Measurements from ENCODE around the gene GRM8.
"Not testable (repeated sequence)": the region's sequence is repeated elsewhere in the genome, so short reads cannot be mapped to it uniquely, and the experiment has no call there.

The GRM8 gene

DNA sequence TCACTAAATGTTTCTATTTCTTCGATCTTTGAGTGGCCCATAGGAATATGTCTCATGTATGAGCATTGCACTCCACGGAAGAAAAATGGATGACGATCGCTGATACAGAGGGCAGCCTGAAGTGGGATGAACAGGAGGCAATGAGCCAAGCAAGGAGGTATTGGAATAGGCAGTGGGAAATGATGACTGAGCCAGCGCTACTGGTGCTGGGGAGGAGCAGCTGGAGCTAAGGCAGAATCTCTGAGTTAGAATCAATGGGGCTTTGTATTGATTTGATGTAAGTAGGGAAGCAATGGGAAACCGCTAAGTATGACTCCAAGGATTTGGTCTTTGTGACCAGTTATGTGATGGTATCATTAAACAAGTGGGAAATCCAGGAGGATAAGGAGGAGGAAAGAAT, 345.1 kb downstream of the GRM8 start:
- FAIRE-seq: not testable (repeated sequence)

DNA sequence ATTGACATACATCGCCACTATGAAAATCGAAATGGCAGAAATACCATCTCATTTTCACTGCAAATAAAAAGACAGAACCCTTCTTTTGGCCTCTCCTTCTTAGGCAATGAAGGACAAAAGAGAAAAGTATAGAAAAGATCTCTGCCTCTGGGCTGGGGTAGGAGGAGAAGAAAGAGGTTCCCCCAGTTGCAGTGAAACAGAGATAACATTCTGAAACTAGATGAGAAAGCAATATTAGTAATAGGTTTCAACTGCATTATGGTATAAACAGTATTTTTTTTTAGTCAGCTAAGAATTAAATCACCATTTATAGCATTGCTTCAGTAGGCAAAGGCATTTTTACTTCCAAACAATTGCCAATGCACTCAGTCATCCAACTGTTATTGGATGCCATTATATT, 347.5 kb downstream of the GRM8 start:
- not testable (repeated sequence) for FAIRE-seq

DNA sequence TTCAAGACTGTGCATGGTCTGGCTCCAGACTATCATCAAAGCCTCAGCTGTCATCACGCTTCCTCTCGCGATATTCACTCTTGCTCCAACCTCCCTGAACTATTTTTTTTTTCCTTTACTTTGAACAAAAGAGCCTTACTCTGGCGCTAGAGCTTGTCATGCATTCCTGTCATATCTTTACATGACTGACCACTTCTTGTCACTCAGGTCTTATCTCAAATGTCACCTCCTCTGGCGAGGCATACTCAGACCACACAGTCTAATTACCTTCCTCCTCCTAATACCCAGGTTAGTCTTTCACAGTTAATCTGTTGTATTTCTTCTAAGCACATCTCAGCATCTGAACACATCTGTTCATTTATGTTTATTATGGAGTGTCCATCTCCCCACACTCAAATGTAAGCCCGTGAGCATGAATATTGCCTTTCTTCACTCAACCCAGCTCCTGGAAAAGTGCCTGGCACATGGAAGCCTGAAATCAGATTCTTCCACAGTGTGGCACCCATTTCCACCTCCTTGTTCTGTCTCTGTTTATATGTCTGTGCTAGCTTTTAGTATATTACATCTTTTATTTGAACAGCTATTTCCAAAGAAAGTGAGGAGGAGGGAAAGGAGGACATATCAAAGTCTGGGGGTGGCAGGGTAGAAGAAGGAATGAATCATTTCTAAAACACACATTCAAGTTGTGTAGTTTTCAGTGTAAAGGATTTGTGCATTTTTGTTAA, 351.5 kb downstream of the GRM8 start:
- not testable (repeated sequence) for FAIRE-seq

DNA sequence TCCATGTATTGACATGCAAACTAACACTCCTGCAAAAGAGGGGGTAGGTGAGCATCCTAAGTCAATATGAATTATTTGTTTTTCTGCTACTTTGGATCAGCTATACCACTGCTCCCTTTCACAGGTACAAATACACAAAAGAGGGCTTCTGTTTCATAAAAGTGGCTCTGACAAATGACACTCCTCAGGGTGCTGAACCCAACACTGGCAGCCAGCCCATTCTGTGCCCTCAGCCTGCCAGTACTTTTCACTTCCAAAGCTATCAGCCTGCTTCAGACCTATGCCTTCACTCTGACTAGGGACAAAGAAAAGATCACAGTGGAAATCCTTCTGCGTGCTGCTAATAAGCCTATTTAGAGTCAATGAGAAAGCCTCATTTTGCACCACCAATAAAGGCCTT, 364.8 kb downstream of the GRM8 start:
- not testable (repeated sequence) for FAIRE-seq

DNA sequence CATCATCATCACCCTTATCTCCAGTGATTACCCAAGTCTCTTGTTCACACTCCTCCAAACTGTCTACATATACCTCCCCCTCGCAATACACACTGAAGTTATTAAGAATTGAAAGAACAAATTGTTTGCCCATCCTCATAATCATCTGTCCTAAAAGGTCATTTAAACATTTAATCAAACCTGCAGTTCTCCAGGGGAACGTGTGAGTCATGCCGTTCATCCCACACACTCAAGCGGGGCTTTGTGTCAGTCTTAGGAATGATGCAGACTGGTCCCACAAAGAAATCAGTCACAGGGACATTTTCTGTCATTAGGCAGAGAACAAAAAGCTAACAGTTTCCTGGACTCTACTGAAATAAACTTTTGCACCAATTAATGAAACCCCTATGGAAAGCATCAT, 365.2 kb downstream of the GRM8 start:
- not testable (repeated sequence) for FAIRE-seq

DNA sequence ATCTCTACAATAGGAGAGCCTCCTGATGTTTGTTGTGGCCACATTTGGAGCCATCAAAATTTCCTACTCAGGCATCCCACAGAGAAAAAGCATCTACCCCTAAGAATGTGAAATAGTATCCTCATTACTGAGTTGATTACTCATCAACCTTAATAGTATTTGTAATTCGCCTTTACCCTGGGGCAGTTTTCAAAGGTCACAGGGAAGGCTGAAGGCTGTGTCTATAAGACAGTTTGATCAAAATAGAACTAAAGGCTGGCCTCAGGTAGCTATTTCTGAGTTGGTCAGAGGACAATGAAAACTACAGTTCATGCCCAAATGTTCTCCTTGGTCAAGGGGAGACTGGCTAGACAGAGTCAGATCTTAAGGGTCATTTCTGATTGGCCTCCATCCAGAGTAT, 370.0 kb downstream of the GRM8 start:
- FAIRE-seq: not testable (repeated sequence)

DNA sequence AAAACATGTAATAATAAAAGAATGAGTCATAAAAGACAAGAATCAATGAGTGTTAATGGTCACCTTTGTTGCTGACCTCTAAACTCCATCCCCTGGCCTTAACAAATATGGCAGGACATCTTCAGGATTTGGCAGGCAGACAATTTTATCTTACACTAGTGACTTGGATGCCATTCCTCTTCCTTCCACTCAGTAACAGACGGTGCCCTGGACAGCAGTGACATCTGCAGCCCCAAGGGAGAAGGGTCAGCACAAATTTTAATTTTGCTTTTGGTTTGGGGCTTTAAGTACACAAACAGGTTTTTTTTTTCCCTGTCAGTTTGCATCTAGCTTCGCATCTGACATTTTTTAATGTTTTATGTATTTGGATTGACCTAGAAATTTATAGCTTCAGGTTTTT, 370.8 kb downstream of the GRM8 start:
- FAIRE-seq: not testable (repeated sequence)

DNA sequence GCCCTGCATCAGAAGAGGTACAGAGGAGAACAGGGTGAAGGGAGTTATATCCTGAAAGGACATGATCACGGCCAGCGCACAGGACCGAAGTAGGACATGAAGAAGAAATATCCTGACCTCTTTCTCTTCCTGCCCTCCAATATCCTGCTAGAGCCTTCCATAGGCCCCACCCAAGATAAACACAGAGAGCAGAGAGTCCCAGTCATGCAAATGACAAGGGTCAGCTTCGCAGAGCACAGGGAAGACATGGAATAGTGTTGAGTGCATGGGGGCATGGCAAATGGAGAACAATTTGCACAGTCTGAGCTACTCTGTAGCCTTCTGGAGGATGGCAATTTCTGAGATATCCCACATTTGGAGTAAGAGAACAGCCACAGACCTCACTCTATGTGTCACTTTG, 371.4 kb downstream of the GRM8 start:
- FAIRE-seq: no peak

DNA sequence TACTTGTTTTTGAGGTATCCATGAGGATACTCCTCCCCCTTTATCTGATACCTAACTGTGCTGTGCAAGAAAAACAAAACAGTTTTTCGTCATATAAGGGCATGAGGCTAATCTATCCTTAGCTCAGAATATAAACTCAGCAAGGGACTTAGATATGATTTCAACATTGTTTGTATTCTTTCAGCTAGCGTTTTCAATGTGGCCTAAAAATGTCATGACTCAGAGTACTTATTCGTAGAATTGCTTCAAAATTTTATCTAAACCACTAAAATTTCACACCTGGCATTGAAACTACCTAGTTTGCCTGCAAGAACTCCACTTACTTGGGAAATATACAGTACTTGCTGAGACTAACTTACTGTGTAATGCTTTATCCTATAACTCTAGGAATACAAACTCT, 376.2 kb downstream of the GRM8 start:
- FAIRE-seq: not testable (repeated sequence)

DNA sequence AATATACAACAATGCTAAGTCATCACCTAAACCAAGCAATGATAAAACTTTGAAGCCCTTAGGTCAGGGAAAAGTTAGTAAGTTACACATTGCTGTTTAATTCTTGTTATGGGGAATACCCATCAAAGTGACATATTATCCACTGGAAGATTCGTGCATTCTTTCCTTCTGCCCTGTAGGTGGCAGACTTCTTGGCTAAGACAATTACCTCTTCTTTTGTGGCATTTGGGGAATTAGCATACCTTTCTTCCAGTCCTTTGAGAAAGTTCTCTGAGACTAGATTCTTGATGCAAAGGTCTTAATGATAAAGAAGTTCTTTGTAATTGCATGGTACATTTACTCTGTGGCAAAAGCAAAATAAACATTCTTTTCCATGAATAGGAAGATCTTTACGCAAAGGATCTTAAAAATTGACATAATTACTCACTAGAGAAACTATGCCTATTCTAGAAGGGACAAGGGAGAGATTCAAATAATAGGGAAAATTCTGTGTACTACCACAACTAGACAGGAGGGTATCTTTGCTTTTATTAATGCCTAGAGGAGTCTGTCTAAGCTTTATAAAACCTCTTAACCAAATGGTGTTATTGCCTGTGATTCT, 395.9 kb downstream of the GRM8 start:
- no peak for FAIRE-seq

DNA sequence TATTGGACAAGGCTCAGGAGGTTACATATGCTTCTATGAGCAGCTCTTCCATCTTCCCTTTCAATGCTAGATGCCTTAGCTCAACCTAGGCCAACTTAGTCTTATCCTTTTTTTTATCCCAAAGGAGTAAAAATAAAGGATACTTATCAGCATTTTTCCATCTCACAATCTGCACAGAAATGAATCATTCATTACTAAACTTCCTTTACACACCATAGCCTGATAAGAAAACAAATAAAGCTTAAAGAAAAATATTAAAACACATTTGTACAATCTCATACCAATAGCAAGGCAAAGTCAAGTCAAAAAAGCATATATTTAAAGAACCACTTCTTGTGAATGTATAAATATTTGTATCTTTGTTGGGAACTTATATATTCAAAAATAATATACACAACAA, 407.4 kb downstream of the GRM8 start:
- no peak for FAIRE-seq

DNA sequence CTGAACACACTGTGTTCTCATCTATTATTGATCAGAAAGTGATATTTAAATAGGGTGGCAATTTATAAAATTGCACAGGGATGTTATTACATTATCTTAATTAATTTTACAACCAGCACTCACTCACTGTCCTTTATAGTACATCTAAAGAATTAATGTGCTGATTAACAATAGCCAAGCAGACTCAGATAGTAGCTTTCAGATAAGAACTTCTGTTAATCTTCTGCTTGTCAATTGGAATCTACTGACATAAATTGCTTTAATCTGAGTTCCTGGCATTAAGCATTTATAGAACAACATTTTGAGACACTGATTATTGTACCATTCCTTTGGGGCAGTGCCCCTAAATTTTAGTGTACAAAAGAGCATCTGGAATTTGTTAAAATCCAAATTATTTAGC, 408.9 kb downstream of the GRM8 start:
- no peak for FAIRE-seq

DNA sequence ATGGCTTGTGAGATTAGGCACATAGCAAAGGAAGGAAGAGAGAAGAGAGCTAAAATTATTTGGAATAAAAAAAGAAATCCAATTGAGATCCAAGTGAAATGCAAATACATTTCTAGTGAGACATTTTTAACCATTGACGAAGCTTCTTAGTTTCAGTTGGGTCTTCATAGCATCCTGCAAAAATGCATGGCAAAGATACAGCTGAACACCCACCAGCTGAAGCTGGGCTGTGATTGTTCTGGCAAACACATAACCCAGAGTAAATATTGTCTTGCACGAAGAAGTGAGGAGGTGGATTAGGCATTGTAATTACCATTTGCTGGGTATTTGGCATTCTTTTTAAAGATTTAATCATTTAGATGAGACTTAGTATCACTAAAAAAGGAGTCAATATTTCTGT, 409.4 kb downstream of the GRM8 start:
- FAIRE-seq: no peak

DNA sequence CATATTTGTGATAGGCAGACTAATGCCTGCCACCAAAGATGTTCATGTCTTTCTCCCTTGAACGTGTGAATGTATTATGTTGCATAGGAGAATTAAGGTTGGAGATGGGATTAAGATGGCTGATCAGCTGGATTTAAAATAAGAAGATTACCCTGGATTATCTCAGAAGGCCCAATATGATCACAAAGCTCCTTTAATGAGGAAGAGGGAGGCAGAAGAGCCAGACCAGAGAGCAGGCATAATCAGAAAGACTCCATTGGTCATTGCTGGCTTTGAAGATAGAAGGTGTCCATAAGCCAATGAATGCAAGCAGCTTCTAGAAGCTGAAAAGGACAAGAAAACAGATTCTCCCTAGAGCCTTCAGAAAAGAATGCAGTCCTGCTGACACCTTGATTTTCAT, 410.3 kb downstream of the GRM8 start:
- no peak for FAIRE-seq

DNA sequence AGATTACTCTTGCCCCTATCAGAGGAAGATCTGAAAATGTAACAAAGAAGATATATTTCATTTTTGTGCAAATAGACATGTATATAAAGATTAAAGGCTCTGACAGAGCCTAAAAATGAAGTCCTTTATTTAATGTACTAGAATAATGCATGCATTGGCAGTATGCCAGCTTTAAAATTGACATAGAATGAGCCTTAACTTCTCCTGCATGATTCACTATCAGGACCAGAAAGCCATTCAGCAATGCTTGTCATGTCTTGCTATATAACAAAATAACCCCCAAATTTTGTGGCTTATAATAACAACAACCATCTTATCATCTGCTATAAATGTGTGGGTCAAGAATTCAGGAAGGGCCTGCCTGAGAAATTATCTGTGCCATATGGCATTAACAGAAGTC, 411.9 kb downstream of the GRM8 start:
- FAIRE-seq: no peak

DNA sequence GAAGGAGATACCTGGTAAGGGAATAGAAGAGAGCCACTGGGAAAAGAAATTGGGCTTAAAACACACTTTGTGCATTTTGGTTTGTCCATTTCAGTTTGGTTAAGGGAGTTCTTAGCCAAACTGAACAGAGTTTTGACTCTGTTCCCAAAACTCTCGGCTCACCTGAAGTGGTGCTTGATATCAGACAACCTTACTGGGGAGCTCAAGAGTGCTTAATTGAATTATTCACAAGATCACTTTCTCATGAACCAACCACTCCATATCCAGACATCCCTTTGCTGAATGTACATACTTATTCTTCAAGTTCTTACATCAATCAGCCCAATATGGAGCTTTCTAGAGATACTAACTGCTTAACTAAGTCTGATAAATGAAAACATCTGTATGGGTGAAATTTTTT, 413.1 kb downstream of the GRM8 start:
- FAIRE-seq: no peak

DNA sequence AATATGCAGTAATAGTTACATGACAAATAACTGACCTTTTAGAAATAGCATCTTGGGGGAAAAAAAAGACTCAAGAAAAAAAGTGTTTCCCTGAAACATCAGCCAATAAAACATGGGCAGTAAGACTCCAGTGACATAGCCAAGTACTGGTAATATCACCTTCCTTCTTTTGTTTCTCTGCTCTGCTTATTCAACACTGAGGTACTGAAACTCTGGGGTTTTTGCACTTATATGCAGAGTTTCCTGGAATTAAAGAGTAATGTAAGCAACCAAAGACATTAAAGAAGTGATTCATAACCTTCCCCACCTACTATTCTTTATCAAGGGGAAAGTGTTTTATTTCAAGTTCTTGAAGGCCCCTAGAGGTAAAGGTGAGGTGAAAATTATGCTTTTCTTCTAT, 414.5 kb downstream of the GRM8 start:
- no peak for FAIRE-seq

DNA sequence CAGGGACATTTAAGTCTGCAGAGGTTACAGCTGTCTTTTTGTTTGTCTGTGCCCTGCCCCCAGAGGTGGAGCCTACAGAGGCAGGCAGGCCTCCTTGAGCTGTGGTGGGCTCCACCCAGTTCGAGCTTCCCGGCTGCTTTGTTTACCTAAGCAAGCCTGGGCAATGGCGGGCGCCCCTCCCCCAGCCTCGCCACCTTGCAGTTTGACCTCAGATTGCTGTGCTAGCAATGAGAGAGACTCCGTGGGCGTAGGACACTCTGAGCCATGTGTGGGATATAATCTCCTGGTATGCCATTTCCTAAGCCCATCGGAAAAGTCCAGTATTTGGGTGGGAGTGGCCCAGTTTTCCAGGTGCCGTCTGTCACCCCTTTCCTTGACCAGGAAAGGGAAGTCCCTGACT, 421.5 kb downstream of the GRM8 start:
- not testable (repeated sequence) for FAIRE-seq

DNA sequence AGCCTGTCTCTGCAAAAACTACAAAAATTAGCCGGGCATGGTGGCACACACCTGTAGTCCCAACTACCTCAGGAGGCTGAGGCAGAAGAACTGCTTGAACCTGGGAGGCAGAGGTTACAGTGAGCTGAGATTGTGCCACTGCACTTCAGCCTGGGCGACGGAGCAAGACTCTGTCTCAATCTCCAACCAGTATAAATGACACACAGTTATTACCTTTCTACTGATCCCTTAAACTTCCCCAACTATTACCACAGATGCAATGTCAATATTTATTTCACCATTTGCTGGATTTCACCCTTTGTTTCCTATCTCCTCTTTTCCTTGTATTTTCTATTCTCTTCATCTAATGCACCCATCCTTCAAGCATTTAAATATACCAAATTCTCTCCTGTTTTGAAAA, 431.8 kb downstream of the GRM8 start:
- no peak for FAIRE-seq

DNA sequence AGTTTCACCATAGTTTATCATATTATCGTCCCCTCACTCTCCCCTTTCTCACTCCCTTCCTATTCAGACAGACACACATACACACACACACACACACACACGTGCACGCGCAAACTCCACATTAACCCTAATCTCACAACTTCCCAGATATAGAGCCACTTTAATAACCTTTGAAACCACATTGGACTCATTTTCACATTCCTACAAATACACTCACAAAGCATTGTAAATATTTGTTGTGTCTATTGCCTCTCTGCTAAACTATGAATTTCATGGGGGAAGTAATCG, 433.6 kb downstream of the GRM8 start:
- FAIRE-seq: no peak

DNA sequence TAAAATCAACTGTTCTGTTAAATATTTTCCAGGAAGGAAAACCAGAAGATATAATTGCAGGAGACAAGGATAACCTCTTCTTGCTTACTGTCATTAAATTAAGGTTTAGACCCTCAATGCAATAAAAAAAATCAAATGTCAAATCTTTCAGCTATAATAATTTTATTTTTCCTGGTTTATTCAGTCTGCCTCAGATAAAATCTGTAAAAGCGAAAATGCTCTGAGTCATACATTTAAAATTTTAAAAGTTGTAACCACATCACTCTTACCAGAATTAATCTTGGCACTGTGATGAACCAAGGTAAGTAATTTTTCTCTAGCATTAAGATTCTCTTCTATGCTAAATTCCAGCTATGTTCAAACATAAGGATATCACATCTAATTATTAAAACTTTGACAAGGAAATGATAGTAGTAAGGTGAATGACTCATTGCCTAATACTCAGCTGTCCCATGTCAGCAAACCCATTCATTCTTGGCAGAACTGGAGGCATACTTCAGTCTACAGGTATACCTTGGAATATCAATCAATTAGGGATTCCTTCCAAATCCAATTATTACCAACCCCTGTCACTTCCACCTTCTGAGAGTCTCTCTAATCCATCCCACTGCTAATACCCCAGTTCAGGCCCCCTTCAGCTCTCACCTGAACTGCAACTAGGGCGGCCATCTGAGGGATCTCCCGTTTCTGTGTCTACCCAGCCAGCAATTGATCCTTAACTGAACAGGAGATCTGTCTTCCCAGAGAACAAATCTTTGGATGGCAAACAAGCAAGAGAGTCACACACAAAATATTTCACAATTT, 434.1 kb downstream of the GRM8 start:
- no peak for FAIRE-seq

DNA sequence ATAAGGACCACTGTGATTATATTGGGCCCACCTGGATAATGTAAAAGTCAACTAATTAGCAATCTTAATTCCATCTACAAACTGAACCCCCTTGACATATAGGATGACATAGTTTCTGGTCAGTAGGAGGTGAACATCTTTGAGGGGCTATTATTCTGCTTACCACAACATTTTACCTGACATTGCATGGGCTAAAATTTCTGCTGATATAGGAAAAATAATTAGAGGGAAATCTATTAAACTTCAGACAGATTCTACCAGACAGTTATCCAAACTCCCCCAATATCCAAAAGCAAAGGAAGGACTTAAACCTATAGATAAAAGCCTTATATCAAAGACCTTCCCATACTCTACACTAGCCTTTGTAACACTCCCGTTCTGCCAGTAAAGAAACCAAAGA, 443.6 kb downstream of the GRM8 start:
- FAIRE-seq: no peak

DNA sequence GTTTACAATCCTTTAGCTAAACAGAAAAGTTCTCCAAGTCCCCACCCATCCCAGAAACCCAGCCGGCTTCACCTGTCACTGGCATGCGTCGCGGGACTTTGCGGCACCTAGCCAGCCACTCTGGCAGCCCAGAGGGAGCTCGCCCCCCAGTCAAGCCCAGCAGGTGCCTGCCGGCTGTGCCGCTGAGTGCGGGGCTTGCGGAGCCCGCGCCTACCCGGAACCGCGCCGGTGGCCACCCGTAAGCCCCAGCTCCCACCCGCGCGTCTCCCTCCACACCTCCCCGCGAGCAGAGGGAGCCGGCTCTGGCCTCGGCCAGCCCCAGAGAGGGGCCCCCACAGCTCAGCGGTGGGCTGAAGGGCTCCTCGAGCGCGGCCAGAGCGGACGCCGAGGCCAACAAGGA, 446.1 kb downstream of the GRM8 start:
- no peak for FAIRE-seq

DNA sequence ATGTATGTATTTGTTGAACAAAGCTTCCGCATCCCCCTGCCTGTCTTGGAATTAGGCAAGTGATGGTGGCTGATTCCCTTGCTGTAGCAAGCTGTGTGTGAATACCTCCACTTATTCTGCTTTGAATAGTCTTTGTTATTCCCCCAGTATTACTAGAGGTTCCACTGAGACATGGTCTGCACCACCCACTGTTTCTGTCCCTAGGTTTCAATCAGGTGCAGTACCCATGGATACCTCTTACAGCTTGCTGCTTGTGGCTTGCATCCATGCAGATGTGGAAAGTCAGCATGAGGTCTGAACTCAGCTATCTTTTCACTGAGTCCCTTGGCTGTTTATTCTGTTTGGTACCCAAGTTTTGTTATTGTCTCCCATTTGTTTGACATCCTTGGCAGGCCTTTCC, 447.4 kb downstream of the GRM8 start:
- FAIRE-seq: no peak
